ENCODE data around the gene NSL1. TPM values are rescaled to one million over a fixed set of nuclear protein-coding genes. Genes with fewer than 3 reads are reported as not detected.

The NSL1 gene
- total RNA-seq, 1 donor from 2014 or later: 28.7 TPM

DNA sequence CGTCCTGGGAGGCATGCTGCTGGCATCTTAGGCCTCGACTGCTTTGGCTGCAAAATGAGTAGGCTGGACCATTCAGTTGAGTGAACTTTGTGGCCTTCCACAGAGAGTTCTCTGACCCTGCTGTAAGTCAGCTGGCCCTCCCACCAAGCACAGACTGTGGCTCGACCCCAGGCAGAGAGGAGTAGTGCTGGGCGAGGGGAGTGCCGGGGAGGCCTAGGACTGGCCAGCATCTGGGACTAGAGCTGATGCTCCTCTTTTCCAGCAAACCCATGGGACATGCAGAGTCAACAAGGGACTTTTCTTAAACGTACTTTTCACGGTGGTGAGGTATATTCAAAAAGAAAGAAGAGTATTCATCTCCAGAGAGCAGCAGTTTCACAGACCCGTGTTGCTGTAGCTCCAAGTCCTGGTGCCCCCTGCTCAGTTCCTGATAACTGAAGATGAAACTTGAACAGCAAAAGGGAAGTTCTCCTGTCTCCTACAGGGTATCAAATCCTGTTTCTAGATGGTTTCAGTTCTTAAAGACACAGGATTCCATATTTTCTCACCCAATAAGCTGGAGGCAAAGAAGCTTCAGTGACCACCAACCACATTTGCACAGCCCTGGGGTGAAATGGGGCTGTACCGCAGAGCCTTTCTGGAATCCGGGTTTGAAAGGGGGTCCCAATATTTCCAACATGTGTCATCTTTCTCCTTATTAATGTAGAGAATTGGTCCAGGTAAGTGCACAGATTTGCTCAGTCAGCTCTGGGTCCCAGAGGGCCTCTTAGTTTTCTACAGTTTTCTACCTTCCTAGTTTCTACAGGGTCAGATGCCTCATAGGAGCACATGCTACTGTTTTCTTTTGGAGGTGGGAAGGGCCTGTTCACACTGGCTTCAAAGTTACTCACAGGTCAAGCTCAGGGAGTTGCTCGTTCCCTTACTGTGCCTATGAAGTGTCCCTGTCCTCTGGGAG, 112.8 kb downstream of the NSL1 start:
- Mint-ChIP-seq H3K27me3 (ENCODE audit: unreplicated experiment) (peaks cover 9% of the 10 kb centered on the region), H3K27ac (ENCODE audit: unreplicated experiment) (no peak overlapping the region), H3K9me3 (ENCODE audit: unreplicated experiment) (no peaks in the 10 kb centered on the region), H3K4me1 (ENCODE audit: unreplicated experiment) (no peaks in the 10 kb centered on the region), H3K36me3 (ENCODE audit: unreplicated experiment) (no peaks in the 10 kb centered on the region), H3K4me3 (ENCODE audit: unreplicated experiment) (no peak overlapping the region)
- TF ChIP-seq, protein P1, sequence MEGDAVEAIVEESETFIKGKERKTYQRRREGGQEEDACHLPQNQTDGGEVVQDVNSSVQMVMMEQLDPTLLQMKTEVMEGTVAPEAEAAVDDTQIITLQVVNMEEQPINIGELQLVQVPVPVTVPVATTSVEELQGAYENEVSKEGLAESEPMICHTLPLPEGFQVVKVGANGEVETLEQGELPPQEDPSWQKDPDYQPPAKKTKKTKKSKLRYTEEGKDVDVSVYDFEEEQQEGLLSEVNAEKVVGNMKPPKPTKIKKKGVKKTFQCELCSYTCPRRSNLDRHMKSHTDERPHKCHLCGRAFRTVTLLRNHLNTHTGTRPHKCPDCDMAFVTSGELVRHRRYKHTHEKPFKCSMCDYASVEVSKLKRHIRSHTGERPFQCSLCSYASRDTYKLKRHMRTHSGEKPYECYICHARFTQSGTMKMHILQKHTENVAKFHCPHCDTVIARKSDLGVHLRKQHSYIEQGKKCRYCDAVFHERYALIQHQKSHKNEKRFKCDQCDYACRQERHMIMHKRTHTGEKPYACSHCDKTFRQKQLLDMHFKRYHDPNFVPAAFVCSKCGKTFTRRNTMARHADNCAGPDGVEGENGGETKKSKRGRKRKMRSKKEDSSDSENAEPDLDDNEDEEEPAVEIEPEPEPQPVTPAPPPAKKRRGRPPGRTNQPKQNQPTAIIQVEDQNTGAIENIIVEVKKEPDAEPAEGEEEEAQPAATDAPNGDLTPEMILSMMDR (IDR thresholded peaks at IDR 0.05): no peak
- DNase-seq (ENCODE audit: extremely low spot score, unreplicated experiment): peak; percentile 67

- Mint-ChIP-seq H3K36me3 (ENCODE audit: unreplicated experiment) (no peaks in the 10 kb centered on the region), H3K27me3 (ENCODE audit: unreplicated experiment) (peaks cover 9% of the 10 kb centered on the region), H3K4me3 (ENCODE audit: unreplicated experiment) (no peak overlapping the region), H3K9me3 (ENCODE audit: unreplicated experiment) (no peaks in the 10 kb centered on the region), H3K4me1 (ENCODE audit: unreplicated experiment) (no peaks in the 10 kb centered on the region), H3K27ac (ENCODE audit: unreplicated experiment) (no peak overlapping the region)
- peak; percentile 38 for DNase-seq (ENCODE audit: extremely low spot score, unreplicated experiment)
- TF ChIP-seq, protein P1 (IDR thresholded peaks at IDR 0.05): no peak
These were observed 114.0 kb downstream of the NSL1 start for GRCh38 chr1:212677573-212677972.

DNA sequence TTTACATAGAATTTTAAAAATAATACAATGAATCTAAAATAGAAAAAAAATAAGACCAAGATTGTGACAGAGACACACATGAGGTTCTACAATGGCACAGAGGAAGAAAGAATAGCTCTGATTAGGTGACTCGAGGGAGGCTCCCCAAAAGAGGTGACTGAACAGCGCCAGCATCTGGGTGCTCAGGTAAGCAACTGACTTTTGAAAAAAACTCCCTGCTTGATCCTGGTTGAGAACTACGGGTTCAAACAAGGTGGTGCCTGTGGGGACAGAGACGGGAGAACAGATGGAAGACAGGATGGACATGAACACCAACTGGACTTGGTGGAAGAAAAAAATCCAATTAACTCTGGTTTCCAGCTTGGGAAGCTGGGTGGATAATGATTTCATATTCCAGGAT, 114.4 kb downstream of the NSL1 start:
- Mint-ChIP-seq H3K4me1 (ENCODE audit: unreplicated experiment) (no peaks in the 10 kb centered on the region), H3K27me3 (ENCODE audit: unreplicated experiment) (peaks cover 9% of the 10 kb centered on the region), H3K36me3 (ENCODE audit: unreplicated experiment) (no peaks in the 10 kb centered on the region), H3K9me3 (ENCODE audit: unreplicated experiment) (no peaks in the 10 kb centered on the region), H3K27ac (ENCODE audit: unreplicated experiment) (no peak overlapping the region), H3K4me3 (ENCODE audit: unreplicated experiment) (no peak overlapping the region)
- TF ChIP-seq, protein P1 (IDR thresholded peaks at IDR 0.05): no peak
- peak; percentile 23 for DNase-seq (ENCODE audit: extremely low spot score, unreplicated experiment)

Other genes starting within 250 kb of the NSL1 start
- gene ATF3, start 183.0 kb downstream of the NSL1 start, total RNA-seq: 18.7 and 45.3 TPM in 2 replicates
- 0.56 and 0.71 TPM in 2 replicates for gene BATF3, start 91.9 kb downstream of the NSL1 start, total RNA-seq
- 13.0 and 15.6 TPM in 2 replicates for gene TATDN3, start 117 bp upstream of the NSL1 start, total RNA-seq
- not detected in 2 replicates for gene SPATA45, start 55.9 kb upstream of the NSL1 start, total RNA-seq
- 4.9 and 7.1 TPM in 2 replicates for gene FLVCR1, start 66.5 kb upstream of the NSL1 start, total RNA-seq
- gene VASH2, start 158.8 kb upstream of the NSL1 start, total RNA-seq: 3.3 and 3.7 TPM in 2 replicates
- gene ANGEL2, start 224.1 kb upstream of the NSL1 start, total RNA-seq: 30.5 and 34.7 TPM in 2 replicates

All from osteocyte (in vitro differentiated cells).